ENCODE measurements around the gene FRMD3. TPM values are rescaled to one million over a fixed set of nuclear protein-coding genes. Genes with fewer than 3 reads are reported as not detected.

FRMD3 gene
- total RNA-seq, 1 experiment from 2014 or later, result 1.4 TPM

DNA sequence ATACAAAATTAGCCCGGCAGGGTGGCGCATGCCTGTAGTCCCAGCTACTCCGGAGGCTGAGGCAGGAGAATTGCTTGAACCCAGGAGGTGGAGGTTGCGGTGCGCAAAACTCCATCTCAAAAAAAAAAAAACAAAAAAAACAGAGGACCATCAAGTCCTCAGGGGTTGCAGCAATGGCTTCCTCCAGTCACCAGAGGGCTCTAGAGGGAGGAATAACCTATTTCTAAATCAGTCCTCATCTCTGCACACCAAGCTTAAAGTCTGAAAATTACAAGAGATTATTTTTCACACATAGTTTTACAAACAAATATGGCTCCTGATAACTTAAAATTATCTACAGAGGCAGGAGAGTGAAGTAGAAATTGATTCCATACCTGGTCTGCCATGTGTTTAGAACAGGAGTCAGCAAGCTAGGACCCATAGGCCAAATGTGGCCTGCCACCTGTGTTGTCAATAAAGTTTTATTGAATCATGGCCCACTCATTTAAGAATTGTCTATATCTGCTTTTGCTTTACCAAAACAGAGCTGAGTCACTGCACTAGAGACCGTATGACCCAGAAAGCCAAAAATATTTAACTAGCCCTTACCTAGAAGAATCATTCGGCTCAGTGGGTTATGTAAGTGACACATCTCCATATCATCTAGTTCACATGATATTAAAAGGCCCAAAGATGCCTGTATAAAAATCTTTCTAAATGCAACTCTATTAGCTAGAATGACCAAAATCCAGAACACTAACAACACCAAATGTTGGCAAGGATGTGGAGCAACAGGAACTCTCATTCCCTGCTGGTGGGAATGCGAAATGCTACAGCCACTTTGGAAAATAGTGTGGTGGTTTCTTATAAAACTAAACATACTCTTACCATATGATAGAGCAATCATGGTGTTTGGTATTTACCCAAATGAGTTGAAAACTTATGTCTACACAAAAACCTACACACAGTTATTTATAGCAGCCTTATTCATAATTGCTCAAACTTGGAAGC, 207.7 kb downstream of the FRMD3 start:
- H3K36me3 Mint-ChIP-seq, result no peaks in the 10 kb centered on the region
- H3K9me3 Mint-ChIP-seq, result peaks cover 12% of the 10 kb centered on the region
- TF ChIP-seq ELF4 (CRISPR knock-in tag; IDR thresholded peaks at IDR 0.05; ENCODE audit: low read depth), result no peak
- TF ChIP-seq IRF2 (CRISPR knock-in tag; IDR thresholded peaks at IDR 0.05; ENCODE audit: borderline replicate concordance, low read depth), result no peak
- TF ChIP-seq CREM (CRISPR knock-in tag; IDR thresholded peaks at IDR 0.05), result no peak
- TF ChIP-seq ZBTB21 (CRISPR knock-in tag; IDR thresholded peaks at IDR 0.05; ENCODE audit: borderline replicate concordance), result no peak
- TF ChIP-seq, protein P1, sequence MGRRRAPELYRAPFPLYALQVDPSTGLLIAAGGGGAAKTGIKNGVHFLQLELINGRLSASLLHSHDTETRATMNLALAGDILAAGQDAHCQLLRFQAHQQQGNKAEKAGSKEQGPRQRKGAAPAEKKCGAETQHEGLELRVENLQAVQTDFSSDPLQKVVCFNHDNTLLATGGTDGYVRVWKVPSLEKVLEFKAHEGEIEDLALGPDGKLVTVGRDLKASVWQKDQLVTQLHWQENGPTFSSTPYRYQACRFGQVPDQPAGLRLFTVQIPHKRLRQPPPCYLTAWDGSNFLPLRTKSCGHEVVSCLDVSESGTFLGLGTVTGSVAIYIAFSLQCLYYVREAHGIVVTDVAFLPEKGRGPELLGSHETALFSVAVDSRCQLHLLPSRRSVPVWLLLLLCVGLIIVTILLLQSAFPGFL (CRISPR knock-in tag; IDR thresholded peaks at IDR 0.05; ENCODE audit: borderline replicate concordance), result no peak
- H3K4me1 Mint-ChIP-seq, result peaks cover 7% of the 10 kb centered on the region
- DNase-seq (ENCODE audit: low spot score) (no peak), ATAC-seq (no peak)
- no peaks in the 10 kb centered on the region; the same call in 1 of the 2 replicates for H3K27me3 Mint-ChIP-seq (ENCODE audit: low read depth)
- ChIA-PET POLR2A (interaction anchor here (0.5 kb wide), 1 partner anchor 16 kb away, joined by 3 read pairs; no protein-coding TSS in a partner anchor), CTCF (interaction anchor here (0.5 to 1.5 kb wide), 5 partner anchors 16 to 266 kb away, joined by 3 to 12 read pairs (median 4); no protein-coding TSS in a partner anchor)
- H3K27ac Mint-ChIP-seq, result no peak overlapping the region
- H3K4me3 Mint-ChIP-seq, result no peak overlapping the region

DNA sequence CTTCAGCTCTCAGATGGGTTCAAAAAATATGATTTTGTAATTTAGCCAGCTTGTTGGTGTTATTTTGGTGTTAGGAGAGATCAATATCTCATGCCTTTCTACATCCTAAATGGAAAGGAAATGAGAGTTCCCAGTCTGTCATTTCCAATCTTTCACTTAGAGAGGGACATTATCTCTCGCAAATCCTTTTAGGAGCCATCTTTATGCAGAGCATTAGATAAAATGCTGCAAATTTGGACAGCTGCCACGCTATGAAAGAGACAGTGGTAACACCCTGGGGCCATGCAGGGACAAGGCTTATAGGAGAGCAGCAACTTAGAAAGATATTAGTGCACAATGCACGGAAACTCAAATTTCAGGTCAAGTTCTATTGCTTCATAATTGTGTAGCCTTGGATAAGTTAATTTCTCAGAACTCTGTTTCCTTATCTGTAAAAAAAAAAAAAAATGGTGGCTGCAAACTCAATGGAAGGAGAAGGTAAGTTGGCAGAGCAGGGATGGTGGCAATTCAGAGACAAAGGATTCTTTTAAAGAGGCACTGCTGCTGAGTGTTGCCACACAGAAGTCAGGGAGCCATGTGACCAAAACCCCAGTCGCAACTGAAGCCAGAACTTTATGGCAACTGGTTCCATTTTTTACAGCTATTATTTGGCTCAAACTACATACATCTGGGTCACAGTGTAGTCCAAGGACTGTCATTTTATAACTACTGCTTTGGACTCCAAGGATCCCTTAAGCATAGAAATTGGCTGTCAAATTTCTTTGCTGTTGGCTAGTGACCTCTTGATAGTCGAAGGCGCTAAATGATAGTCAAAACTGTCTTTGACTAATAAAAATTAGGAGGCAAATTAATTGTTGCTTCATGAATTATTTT, 210.2 kb downstream of the FRMD3 start:
- ATAC-seq (no peak), DNase-seq (ENCODE audit: low spot score) (no peak)
- Mint-ChIP-seq H3K4me3 (no peak overlapping the region), H3K4me1 (peaks cover 7% of the 10 kb centered on the region), H3K36me3 (no peaks in the 10 kb centered on the region), H3K9me3 (peaks cover 17% of the 10 kb centered on the region), H3K27me3 (ENCODE audit: low read depth) (no peaks in the 10 kb centered on the region; the same call in 1 of the 2 replicates), H3K27ac (no peak overlapping the region)
- ChIA-PET CTCF (interaction anchor here (1.0 to 3.2 kb wide), 4 partner anchors 108 to 269 kb away, joined by 4 to 21 read pairs (median 4); no protein-coding TSS in a partner anchor), POLR2A (no interaction called here)
- TF ChIP-seq, protein P2, sequence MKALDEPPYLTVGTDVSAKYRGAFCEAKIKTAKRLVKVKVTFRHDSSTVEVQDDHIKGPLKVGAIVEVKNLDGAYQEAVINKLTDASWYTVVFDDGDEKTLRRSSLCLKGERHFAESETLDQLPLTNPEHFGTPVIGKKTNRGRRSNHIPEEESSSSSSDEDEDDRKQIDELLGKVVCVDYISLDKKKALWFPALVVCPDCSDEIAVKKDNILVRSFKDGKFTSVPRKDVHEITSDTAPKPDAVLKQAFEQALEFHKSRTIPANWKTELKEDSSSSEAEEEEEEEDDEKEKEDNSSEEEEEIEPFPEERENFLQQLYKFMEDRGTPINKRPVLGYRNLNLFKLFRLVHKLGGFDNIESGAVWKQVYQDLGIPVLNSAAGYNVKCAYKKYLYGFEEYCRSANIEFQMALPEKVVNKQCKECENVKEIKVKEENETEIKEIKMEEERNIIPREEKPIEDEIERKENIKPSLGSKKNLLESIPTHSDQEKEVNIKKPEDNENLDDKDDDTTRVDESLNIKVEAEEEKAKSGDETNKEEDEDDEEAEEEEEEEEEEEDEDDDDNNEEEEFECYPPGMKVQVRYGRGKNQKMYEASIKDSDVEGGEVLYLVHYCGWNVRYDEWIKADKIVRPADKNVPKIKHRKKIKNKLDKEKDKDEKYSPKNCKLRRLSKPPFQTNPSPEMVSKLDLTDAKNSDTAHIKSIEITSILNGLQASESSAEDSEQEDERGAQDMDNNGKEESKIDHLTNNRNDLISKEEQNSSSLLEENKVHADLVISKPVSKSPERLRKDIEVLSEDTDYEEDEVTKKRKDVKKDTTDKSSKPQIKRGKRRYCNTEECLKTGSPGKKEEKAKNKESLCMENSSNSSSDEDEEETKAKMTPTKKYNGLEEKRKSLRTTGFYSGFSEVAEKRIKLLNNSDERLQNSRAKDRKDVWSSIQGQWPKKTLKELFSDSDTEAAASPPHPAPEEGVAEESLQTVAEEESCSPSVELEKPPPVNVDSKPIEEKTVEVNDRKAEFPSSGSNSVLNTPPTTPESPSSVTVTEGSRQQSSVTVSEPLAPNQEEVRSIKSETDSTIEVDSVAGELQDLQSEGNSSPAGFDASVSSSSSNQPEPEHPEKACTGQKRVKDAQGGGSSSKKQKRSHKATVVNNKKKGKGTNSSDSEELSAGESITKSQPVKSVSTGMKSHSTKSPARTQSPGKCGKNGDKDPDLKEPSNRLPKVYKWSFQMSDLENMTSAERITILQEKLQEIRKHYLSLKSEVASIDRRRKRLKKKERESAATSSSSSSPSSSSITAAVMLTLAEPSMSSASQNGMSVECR (CRISPR knock-in tag; IDR thresholded peaks at IDR 0.05; ENCODE audit: borderline replicate concordance), result no peak
- no peak for TF ChIP-seq NFYB (CRISPR knock-in tag; conservative IDR thresholded peaks at IDR 0.05; ENCODE audit: low read depth)
- no peak for TF ChIP-seq TP53 (CRISPR knock-in tag; IDR thresholded peaks at IDR 0.05)
- TF ChIP-seq SMAD4 (CRISPR knock-in tag; IDR thresholded peaks at IDR 0.05), result no peak
- TF ChIP-seq, protein P3, sequence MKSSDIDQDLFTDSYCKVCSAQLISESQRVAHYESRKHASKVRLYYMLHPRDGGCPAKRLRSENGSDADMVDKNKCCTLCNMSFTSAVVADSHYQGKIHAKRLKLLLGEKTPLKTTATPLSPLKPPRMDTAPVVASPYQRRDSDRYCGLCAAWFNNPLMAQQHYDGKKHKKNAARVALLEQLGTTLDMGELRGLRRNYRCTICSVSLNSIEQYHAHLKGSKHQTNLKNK (CRISPR knock-in tag; IDR thresholded peaks at IDR 0.05), result no peak
- TF ChIP-seq ESRRA (CRISPR knock-in tag; IDR thresholded peaks at IDR 0.05; ENCODE audit: borderline replicate concordance), result no peak
- TF ChIP-seq, protein P4, sequence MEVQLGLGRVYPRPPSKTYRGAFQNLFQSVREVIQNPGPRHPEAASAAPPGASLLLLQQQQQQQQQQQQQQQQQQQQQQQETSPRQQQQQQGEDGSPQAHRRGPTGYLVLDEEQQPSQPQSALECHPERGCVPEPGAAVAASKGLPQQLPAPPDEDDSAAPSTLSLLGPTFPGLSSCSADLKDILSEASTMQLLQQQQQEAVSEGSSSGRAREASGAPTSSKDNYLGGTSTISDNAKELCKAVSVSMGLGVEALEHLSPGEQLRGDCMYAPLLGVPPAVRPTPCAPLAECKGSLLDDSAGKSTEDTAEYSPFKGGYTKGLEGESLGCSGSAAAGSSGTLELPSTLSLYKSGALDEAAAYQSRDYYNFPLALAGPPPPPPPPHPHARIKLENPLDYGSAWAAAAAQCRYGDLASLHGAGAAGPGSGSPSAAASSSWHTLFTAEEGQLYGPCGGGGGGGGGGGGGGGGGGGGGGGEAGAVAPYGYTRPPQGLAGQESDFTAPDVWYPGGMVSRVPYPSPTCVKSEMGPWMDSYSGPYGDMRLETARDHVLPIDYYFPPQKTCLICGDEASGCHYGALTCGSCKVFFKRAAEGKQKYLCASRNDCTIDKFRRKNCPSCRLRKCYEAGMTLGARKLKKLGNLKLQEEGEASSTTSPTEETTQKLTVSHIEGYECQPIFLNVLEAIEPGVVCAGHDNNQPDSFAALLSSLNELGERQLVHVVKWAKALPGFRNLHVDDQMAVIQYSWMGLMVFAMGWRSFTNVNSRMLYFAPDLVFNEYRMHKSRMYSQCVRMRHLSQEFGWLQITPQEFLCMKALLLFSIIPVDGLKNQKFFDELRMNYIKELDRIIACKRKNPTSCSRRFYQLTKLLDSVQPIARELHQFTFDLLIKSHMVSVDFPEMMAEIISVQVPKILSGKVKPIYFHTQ (CRISPR knock-in tag; IDR thresholded peaks at IDR 0.05), result no peak
- no peak for TF ChIP-seq EMX1 (CRISPR knock-in tag; IDR thresholded peaks at IDR 0.05)
- no peak for TF ChIP-seq ZNF396 (CRISPR knock-in tag; IDR thresholded peaks at IDR 0.05; ENCODE audit: borderline replicate concordance)
- TF ChIP-seq ZNF317 (CRISPR knock-in tag; IDR thresholded peaks at IDR 0.05; ENCODE audit: borderline replicate concordance, low read depth), result no peak
- TF ChIP-seq ATF1 (CRISPR knock-in tag; IDR thresholded peaks at IDR 0.05), result no peak
- TF ChIP-seq, protein P5, sequence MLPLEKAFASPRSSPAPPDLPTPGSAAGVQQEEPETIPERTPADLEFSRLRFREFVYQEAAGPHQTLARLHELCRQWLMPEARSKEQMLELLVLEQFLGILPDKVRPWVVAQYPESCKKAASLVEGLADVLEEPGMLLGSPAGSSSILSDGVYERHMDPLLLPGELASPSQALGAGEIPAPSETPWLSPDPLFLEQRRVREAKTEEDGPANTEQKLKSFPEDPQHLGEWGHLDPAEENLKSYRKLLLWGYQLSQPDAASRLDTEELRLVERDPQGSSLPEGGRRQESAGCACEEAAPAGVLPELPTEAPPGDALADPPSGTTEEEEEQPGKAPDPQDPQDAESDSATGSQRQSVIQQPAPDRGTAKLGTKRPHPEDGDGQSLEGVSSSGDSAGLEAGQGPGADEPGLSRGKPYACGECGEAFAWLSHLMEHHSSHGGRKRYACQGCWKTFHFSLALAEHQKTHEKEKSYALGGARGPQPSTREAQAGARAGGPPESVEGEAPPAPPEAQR (CRISPR knock-in tag; IDR thresholded peaks at IDR 0.05), result no peak
- TF ChIP-seq ZNF263 (CRISPR knock-in tag; IDR thresholded peaks at IDR 0.05; ENCODE audit: low read depth), result no peak

Data from WTC11 (cell line).